Gastrocnemius medialis (tissue), 4 donors: ENCODE measurements around the gene HIP1R.

ENCODE experiments used
- CTCF ChIP-seq, 5 experiments: fragments of 450-650 bp in 3 of 5; fragments of 200-600 bp in 2 of 5; sonication (generic) in 2 of 5; IDR thresholded peaks in 4 of 5; conservative IDR thresholded peaks in 1 of 5; 1 replicate in 4 of 5; 2 replicates in 1 of 5; pipeline ENCODE4 v1.5.1; 2016 to 2019; ENCODE audit warnings: antibody characterized with exemption in 5 of 5, mild to moderate bottlenecking in 3 of 5, moderate library complexity in 3 of 5
- POLR2A ChIP-seq, 2 donors: fragments of 450-650 bp; IDR thresholded peaks; one replicate each; pipeline ENCODE4 v1.6.1; 2017; ENCODE audit warnings: antibody characterized with exemption in 2 of 2, mild to moderate bottlenecking in 2 of 2, moderate library complexity in 2 of 2

DNA sequence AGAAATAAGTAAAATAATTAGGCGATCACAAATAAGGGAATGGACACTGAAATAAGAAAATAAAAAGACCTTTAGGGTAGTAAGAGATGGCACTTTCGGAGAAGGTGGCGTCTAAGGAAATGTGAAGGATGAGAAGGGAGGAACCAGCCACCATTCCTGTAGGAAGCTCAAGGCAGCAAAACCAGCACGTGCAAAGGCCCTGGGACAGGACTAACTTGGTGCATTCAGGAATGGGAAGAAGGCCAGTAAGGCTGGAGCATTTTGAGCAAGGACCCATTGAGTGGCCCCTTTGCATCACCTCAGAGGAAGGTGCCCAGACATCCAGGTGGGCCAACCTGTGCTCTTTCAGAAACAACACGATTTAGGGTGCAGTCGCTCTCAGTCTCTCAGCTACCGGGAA, 61.4 kb downstream of the HIP1R start:
- TF ChIP-seq CTCF (IDR thresholded peaks at IDR 0.05 in 4 of 5, conservative IDR thresholded peaks at IDR 0.05 in 1 of 5), result no peak
- no peak for TF ChIP-seq POLR2A (IDR thresholded peaks at IDR 0.05)
